OCI-M2 (cell line): Measurements from ENCODE around the gene GABRA5.
"Not testable (repeated sequence)": the region's sequence is repeated elsewhere in the genome, so short reads cannot be mapped to it uniquely, and the experiment has no call there.

Experiments
- DNase-seq: peaks from one replicate; lab custom pipeline; 2025; ENCODE audit not compliant: unreplicated experiment; lab: John Stamatoyannopoulos, UW

The GABRA5 gene

DNA sequence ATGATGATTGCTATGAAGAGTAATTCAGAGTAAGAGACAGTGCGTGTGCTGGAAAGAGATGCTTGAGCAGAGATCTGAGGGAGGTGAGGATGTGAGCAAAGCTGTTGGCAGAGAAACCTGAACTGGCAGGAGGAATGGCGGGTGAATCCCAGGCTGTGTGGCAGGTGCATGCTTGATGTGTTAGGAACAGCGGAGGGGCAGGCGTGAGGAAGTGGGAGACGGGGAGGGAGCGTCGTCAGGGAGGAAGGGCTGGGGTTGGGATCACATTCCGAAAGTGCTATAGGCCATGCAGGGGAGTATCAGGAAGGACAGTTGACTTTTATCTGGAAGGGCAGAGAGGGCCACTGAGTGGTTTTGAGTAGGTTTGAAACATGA, 8.6 kb downstream of the GABRA5 start:
- DNase-seq = no peak

DNA sequence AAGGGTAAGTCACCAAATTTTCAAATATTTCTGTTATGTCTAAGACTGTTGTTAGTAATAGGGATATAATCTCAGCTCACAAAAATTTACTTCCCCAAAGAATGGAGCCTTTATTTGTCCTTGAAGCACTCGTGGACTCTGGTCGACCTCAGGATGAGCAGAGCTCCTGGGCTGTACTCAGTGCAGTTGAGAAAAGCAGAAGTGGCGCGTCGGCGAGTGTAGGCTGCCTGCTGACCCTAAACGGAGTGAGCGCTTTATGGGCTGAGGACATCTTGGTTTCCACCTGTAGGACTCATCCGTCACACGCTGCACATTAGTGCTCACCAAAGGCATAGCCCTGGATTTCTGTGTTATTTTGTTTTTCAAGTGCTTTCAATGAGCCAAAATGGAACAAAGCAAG, 11.0 kb downstream of the GABRA5 start:
- no peak for DNase-seq

DNA sequence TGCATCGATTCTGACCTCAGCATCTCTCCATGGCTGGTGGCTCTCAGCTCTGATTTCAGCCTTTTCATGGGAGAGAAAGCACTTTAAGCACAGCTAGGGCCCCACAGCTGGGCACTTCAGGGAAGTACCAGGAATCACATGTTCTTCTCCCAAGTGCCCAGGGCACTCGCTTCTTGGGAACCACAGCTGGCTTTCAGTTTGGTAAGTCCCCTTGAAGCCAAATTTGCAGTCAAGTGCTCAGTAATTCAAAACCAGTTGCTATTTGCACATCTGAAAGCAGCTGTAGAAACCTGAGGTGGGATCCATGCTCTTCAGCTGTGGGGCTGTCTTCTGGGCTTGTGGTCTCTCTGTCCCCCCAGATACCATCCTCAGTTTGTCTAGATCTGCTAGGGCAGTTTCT, 12.8 kb downstream of the GABRA5 start:
- no peak for DNase-seq

DNA sequence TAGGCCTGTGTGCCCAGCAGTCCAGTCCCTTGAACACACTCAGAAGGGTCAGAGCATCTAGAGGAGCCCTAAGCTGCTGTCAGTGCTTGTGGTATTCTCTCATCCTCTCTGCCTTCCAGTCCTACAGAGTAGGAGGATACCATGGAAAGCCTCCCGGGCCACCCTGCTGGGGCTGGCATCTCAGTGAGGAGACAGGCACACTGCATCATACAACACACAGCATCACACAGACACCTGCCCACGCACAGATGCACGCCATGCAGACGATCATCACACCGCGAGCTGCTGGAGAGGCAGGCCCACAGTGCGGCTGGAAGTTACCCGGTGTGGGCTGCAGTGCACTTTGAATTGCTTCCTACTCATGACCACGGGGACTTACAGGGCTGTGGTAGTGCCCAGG, 15.2 kb downstream of the GABRA5 start:
- no peak for DNase-seq

DNA sequence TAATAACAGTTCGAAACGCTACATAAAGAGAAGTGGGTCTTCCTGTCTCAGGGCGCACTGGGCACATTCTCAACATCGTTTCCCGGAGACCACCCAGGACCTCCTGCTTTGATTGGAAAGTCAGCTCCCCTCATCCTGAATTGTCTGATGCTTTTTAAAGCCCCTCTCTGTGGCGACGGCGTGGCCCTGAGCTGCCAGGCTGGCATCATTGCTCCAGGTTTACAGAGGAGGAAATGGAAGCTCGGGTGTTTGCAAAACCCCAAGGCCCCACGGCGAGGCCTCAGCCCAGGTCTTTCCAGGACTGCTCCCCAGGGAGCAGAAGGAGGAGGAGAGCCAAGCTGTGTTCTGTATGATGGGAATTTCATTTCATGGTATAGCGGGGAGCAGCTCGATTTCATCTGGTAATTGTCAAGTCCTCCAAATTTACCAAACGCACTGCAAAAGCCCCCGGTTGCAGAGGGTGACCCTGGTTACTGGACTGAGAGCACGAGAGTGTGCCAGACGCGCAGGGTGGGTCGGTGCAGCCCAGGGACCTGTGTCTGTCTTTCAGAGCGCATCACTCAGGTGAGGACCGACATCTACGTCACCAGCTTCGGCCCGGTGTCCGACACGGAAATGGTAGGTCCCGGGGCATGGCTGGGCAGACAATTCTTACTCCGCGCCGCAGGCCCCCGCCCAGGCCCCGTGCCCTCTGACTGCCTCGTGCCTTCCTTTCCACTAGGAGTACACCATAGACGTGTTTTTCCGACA, 15.9 kb downstream of the GABRA5 start:
- no peak for DNase-seq

DNA sequence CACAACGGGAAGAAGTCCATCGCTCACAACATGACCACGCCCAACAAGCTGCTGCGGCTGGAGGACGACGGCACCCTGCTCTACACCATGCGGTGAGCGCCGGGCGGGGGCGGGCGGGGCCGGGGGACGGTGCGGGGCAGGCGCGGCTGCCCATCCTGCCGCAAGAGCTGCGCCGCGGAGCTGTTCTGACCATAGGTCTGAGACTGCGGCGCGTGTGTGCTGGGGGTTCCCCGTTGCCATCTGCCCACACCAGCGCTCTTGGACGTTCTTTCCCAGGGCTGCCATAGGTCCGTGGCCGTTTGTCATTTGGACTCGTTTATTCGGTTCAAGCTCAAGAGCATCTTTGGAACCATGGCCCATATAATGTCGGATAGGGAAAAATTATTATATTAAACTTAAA, 16.6 kb downstream of the GABRA5 start:
- DNase-seq = no peak

DNA sequence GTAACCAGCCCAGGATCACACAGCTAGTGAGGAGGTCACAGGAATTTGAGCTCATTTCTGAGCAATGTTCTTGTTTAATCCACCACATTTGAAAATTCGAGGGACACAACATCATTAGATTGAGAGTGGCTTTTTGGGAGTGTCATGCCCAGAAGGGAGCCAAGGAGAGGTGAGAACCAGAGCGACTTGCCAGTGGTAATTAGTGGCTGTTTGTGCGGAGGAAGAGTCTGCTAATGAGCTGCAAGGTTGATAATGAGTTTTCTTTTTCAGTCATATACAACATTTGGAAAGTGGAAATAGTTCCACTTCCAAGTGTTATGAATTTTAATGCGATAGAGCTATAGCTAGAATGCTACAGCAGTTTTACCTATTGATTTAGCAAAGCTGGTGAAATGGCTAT, 19.7 kb downstream of the GABRA5 start:
- DNase-seq = no peak

DNA sequence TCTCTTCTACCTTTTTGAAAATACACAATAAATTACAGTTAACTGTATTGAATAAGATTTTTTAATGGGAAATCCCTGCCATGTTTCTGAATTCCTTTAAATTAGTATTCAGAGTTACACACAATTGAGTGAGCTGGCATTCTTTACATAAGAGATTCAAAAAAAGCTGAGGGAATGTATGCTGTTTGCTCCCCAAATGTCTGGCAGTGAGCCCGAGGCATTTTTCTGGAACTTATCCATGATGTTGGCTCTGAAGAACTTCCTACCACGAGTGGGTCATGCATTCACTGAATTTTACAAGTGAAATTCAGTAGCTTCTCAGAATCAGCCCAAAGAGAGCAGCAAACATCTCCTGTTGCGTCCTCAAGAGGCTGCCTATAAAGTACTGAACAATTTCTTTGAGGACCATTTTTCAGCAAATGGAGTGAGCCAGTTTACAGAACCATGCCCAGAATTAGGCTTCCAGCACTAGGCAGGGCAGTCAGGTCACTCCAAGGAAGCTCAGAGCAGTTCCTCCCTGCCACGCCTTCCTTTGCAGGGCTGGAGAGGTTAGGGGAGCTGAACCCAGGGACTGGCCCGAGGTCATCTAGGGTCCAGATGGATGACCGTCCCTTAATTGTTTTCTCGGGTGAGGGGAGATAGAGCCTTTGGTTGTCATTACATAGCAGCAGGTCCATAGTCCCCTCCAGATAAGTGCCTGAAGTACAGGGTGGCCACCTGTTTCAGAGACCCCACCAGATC, 21.2 kb downstream of the GABRA5 start:
- DNase-seq = no peak

DNA sequence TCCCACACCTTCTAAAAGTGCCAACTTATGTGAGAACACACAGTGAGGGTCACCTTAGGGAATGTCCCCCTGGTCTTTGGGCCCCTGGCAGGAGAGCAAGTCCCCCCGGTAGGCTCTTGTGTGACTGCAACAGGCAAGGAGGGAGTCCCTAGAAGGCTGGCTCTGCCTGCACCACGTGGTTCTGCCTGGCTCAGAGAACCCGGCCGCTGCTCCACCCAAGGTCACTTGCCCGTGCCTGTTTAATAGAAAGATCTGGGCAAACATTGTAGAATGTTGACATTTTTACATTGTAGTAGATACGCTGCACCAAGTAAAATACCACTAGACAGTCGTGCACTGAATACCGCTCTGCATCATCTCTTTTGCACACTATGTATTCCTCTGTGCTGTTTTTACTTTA, 21.9 kb downstream of the GABRA5 start:
- DNase-seq = no peak

DNA sequence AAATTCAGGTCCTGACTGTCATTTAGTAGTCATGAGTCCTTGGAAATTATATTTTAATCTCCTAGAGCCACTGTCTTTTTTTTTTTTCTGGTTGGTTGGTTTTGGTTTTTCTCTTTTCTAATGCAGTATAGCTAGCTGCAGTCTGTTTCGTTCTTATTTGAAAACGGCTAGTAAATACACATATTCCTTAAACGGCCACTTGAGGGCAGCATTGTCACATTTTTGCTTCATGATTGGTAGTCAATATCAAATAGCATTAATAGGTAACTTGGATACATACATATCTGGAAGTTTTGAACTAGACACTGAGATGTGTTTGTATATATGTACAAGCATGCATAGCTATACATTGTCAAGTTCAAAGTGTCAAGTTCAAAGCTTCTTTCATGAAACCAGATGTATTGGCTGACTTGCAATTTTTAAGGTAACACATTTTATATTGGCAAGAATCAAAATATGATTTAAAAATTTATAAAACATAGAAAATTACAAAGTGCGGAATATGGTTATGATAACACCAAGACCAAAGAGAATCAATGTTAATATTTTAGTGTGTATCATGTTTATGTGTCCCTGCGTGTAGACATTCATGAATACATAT, 22.5 kb downstream of the GABRA5 start:
- DNase-seq = no peak

DNA sequence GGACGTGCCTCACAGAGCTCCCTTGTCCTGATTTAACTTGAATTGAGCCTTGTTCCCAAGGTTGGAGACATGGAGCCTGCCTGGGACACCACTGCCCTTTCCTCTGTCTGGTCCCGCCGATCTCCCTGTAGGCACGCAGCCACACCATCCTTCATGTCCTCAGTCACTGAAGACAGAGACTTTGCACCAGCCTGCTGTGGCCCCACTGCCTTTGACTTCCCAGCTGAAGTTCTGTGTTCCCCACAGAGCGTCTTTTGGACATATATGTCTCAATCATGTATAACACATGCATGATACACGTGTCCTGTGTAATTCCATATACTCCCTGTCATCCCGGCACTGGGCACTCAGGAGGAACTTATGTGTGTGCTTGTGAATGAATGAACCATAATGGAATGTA, 23.6 kb downstream of the GABRA5 start:
- no peak for DNase-seq

DNA sequence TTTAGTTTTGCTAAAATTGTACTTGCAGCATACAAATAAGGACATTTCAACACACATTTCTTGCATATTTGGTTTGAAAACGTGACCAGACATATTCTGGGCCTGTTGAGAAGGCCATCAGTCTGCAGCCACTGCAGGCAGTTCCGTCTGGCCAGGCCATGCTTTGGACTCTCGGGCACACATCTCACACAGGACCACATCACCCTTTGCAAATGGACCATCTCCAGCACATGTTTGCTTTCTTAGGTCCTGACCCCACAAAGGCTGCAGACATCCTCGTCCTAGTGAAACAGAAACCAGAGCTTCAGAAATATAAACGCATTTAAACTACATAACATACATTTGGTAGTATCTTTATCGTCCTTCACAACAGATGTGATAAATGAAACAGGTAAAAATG, 24.1 kb downstream of the GABRA5 start:
- no peak for DNase-seq

DNA sequence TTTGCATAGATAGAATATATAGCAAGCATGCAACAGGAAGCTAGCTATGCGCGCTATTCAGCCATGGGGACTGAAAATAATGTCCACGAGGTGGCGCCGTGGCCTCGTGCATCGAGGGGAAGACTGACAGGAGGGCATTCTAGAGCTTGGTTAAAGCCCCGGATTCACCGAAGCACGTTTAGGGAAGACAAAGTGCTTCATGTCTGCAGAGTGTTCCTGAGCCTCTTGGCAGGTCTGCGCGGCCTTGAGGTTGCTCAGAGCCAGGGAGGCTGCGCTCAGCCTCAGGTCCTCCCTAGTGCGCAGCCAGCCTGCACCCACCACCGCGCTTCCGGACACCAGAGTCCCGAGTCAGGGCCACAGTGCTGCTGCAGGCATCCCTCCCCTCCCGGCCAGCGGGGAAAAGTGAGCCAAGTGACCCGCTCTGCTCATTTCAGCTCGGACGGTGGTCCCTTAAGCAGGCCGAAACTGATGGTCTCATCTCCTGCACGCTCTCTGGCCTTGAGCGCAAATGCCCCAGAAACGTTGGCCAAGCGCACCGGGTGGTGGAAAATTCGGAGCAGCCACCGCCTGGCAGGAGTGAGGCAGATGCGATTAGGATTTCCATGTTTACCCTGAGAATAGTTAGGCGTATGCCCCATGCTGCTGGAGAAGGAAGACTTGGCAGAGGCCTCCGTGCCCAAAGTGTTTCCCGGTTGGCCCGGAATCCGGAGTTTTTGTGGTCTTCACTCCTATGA, 24.8 kb downstream of the GABRA5 start:
- DNase-seq = no peak

DNA sequence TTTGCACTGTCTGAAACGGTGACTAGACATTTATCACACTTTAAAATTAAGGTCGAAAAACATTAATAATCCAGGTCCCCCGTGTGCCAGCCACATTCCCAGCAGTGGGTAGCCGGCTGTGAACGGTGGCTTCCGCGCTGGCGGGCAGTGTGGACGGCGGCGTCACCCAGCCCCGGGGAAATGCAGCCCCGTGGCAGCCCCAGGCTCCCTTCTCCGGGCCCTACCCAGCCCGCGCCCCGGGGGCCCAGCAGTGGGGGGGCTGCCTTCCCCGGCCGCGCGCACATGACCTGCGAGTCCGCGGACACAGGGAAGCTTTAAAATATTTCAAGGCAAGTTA, 25.3 kb downstream of the GABRA5 start:
- no peak for DNase-seq

DNA sequence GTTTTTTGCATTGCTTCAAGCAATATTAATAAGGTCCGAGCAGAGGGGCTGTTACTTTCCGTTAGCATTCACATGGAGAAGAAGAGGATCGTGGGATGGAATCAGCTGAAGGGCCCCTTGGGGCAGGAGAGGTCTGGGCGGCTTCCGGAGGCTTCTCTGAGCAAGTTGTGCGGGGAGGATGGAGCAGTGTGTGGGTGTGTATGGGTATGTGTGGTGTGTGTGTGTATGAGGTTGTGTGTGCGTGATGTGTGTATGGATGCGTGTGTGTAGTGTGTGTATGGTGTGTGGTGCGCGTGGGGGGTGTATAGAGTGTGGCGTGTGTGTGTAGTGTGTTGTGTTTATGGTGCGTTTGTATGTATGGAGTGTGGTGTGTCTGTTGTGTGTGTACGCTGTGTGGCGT, 25.8 kb downstream of the GABRA5 start:
- no peak for DNase-seq

DNA sequence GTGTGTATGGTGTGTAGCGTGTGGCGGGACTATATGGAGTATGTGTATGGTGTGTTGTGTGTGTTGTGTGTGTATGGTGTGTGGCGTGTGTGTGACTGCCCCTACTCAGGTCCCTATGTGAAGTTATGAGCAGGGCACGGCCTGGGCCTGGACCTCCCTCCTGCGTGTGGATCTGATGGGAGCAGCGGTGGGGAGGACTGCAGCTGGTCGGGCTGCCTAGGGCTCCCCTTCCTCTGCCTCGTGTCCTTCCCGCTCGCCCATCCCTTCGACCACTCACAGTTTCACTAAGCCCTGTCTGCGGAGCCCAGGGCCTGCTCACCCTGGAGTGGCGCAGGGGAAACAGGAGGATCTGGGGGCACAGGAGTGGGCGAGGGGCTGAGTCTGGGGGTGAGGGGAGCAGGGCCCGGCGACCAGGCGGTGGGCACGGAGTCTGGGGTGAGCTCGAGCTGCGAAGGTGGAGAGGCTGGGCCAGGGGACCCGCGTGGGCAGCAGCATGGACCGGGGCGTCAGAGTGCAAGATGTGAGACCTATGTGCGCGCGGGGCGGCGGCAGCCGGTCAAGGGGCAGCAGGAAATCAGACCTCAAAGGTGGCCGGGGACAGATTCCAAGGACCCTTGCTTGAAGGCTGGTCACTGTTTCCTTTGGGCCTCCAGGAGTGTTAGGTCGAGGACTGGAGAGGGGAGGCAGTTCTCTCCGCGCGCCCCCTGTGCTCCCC, 26.6 kb downstream of the GABRA5 start:
- no peak for DNase-seq

DNA sequence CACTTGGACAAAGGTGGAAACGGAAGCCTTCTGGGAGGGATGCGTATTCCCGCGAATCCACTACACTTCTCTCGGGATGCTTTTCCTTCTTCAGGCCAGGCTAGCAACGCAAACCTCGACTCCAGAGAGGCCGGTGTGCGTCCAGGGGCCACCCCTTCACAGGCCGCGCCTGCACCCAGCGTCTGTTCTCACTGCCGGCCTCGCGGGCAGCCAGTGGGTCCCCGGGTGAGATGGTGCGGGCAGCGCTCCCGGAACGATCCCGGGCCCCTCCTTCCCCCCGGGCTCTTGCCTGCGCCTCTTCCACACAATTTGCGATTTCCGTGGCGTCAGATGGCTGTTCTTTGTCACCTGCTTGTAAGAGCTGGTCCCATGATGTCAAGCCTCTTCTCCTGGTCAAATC, 27.3 kb downstream of the GABRA5 start:
- DNase-seq = no peak

DNA sequence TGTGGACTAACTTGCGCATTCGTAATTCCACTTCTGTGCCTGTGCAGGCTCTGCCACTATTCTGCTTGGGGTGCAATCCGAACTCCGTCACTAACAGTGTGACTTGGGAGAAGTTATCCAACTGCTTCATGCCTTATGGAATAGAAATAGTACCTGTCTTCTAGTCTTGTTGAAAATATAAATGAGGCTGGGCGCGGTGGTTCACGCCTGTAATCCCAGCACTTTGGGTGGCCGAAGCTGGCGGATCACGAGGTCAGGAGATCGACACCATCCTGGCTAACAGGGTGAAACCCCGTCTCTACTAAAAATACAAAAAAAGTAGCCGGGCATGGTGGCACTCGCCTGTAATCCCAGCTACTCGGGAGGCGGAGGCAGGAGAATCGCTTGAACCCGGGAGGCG, 28.5 kb downstream of the GABRA5 start:
- DNase-seq = not testable (repeated sequence)

DNA sequence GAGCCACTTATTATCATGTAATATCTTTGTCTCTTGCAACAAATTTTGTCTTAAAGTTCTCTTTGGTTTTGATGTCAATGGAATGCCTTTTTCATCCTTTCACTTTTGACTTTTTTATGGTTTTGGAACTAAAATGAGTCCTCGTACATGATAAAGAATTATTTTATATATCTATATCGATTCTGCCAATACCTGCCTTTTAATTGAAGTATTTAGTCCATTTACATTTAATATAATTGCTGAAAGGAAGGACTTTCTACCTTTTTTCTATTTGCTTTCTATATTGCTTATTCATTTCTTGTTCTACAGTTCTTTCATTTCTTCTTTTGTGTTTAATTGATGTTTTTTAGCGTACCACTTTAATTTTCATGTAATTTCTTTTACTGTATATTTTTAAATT, 32.8 kb downstream of the GABRA5 start:
- no peak for DNase-seq

DNA sequence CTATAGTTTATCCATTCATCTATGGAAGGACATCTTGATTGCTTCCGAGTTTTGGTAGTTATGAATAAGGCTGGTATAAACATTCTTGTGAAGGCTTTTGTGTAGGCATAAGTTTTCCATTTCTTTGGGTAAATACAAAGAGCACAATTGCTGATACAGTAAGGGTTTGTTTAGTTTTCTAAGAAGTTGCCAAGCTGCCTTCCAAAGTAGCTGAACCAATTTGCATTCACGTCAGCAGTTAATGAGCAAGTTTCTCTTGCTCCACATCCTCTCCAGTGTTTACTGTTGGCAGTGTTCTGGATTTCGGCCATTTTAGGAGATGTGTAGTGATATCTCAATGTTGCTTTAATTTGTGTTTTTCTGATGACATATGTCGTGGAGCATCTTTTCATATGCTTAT, 34.2 kb downstream of the GABRA5 start:
- no peak for DNase-seq

DNA sequence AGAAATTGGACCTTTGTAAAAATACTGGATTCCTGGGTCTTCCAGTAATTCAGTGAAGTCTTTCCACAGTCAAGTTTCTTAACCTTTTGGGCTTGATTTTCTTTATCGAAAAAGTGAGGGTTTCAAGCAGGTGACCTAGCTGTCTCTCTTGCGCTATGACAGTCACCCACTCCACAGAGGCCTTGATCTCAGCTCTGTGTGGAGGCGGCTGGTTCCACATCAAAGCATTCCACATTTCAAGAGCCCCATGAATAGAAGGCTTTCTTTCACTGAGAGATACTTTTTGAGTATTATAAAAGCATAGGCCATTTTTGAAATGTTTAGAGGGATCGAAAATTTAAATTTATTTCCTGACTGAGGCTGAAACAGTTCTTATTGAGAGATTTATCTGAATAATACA, 43.9 kb downstream of the GABRA5 start:
- no peak for DNase-seq
